Skeletal muscle tissue (tissue), 4 donors: Measurements from ENCODE around the gene TCF12. TPM values are rescaled to one million over a fixed set of nuclear protein-coding genes. Genes with fewer than 3 reads are reported as not detected.

Source experiments
- H3K27ac ChIP-seq: one replicate; pipeline ENCODE4 v1.7.0; 2013; ENCODE audit warnings: mild to moderate bottlenecking, low read depth, low read length, inconsistent platforms
- H3K27me3 ChIP-seq, 3 donors: one replicate each; pipeline ENCODE4 v1.7.0; 2013; ENCODE audit warnings: low read length in 3 of 3; ENCODE audit not compliant: control insufficient read depth in 3 of 3, insufficient read depth in 3 of 3
- H3K36me3 ChIP-seq, 3 donors: one replicate each; pipeline ENCODE4 v1.7.0; 2013; ENCODE audit warnings: low read length in 3 of 3; ENCODE audit not compliant: control insufficient read depth in 3 of 3, insufficient read depth in 3 of 3
- H3K4me1 ChIP-seq, 3 donors: one replicate each; pipeline ENCODE4 v1.7.0; 2013; ENCODE audit warnings: low read length in 3 of 3, mild to moderate bottlenecking in 3 of 3; ENCODE audit not compliant: control insufficient read depth in 3 of 3, insufficient read depth in 3 of 3
- H3K4me3 ChIP-seq, 3 donors: one replicate each; pipeline ENCODE4 v1.7.0; 2013; ENCODE audit warnings: low read length in 3 of 3
- H3K9ac ChIP-seq, 3 donors: one replicate each; pipeline ENCODE4 v1.7.0; 2013; ENCODE audit warnings: low read length in 3 of 3, mild to moderate bottlenecking in 3 of 3, moderate library complexity in 2 of 3, low read depth in 1 of 3
- H3K9me3 ChIP-seq, 3 donors: one replicate each; pipeline ENCODE4 v1.7.0; 2013; ENCODE audit warnings: low read length in 3 of 3; ENCODE audit not compliant: control insufficient read depth in 3 of 3
- total RNA-seq: library from RNA; depleted of rRNA; stranded (reverse); fragments of >200 nt; gene quantifications from one replicate; pipeline ENCODE4 v1.2.3, GENCODE V29; 2014
- donor health status: Osteomylitis.

The TCF12 gene
- total RNA-seq, 1 donor from 2014 or later = 136 TPM

DNA sequence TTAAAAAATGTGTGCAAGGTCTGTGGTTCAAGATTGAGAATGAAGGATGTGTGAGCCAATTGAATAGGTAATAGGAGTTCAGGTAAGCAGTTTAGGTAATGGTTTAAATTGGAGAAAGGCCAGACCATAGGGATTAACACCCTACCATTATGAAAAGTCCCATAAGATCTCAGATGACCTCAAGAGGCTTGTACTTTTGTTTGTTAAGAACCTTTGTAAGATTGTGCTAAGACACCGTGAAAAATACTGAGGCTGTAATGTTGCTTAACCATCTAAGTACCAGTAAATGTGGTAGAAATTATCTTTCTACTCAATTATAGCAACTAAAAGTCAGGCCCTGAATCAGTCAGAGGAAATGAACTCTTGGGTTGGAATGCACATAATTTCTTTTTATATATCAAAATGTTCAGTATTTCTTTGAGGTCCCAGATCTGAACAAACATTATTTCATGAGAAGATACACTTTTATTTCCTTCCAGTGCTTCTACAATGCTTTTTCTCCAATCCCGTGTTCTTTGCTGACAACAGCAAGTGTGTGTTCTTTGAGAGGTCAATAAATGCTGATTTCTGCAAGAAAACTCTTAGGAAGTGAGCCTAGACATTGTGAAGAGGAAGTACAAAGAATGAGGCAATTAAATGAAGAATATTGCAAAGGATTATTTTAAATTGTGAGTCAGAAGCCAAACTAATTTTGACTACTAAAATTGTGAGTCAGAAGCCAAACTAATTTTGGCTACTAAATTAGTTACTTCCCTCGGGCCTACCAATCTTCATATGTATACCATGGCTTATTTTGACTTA lies 66.4 kb downstream of the TCF12 start:
- H3K9ac ChIP-seq = no peak overlapping the region
- H3K4me1 ChIP-seq = peaks cover 9 to 27% (median 26%) of the 10 kb centered on the region in 3 donors
- no peaks in the 10 kb centered on the region for H3K27me3 ChIP-seq
- H3K36me3 ChIP-seq = no peaks in the 10 kb centered on the region
- no peaks in the 10 kb centered on the region for H3K9me3 ChIP-seq
- no peak overlapping the region for H3K4me3 ChIP-seq
- peak overlapping the region; percentile 36 for H3K27ac ChIP-seq

- Histone ChIP-seq H3K27me3 (no peaks in the 10 kb centered on the region), H3K27ac (no peak overlapping the region), H3K9me3 (no peaks in the 10 kb centered on the region), H3K9ac (no peak overlapping the region), H3K4me1 (peaks cover 9 to 24% (median 18%) of the 10 kb centered on the region in 3 donors), H3K4me3 (no peak overlapping the region), H3K36me3 (no peaks in the 10 kb centered on the region)
Measured at GRCh38 chr15:56985856-56986255, 67.4 kb downstream of the TCF12 start.

DNA sequence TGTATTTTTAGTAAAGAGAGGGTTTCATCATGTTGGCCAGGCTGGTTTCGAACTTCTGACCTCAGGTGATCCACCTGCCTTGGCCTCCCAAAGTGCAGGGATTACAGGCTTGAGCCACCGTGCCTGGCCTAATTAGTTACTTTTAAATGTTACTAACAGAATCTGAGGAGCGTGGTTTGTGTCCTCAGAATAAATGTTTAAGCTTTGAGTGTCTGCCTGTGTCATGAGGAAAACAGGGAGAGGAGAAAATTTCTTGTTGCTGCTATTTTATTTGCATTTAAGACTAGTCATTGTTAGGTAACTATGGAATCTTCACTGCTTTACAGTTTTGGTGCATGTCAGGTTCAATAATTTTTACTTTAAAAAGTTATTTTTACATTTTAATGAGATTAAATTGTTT lies 68.8 kb downstream of the TCF12 start:
- Histone ChIP-seq H3K9ac (no peak overlapping the region), H3K4me3 (no peak overlapping the region), H3K36me3 (no peaks in the 10 kb centered on the region), H3K4me1 (peaks cover 9 to 24% (median 18%) of the 10 kb centered on the region in 3 donors), H3K27me3 (no peaks in the 10 kb centered on the region), H3K9me3 (no peaks in the 10 kb centered on the region), H3K27ac (no peak overlapping the region)

DNA sequence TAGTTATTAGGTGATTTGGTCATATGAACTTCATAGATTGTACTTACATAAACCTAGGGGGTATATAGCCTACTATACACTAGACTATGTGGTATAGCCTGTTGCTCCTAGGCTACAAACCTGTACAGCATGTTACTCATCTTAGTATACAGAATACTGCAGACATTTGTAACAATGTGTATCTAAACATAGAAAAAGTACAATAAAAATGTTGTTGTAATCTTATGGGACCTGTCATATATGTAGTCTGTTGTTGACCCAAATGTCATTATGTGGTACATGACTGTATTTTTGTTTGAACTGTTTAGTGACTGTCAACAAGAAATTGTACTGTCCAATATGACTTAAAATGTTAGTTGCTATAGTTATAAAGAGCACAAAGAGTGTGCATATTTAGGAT lies 69.8 kb downstream of the TCF12 start:
- peaks cover 5 to 24% (median 18%) of the 10 kb centered on the region in 3 donors for H3K4me1 ChIP-seq
- H3K27me3 ChIP-seq = no peaks in the 10 kb centered on the region
- H3K9me3 ChIP-seq = no peaks in the 10 kb centered on the region
- H3K27ac ChIP-seq = no peak overlapping the region
- no peaks in the 10 kb centered on the region for H3K36me3 ChIP-seq
- H3K4me3 ChIP-seq = no peak overlapping the region
- no peak overlapping the region for H3K9ac ChIP-seq

GRCh38 chr15:56989411-56989924 lies 71.0 kb downstream of the TCF12 start:
- peaks cover 5 to 24% (median 17%) of the 10 kb centered on the region in 3 donors for H3K4me1 ChIP-seq
- no peaks in the 10 kb centered on the region for H3K27me3 ChIP-seq
- H3K27ac ChIP-seq = no peak overlapping the region
- H3K36me3 ChIP-seq = no peaks in the 10 kb centered on the region
- no peak overlapping the region for H3K4me3 ChIP-seq
- H3K9me3 ChIP-seq = no peaks in the 10 kb centered on the region
- no peak overlapping the region for H3K9ac ChIP-seq

DNA sequence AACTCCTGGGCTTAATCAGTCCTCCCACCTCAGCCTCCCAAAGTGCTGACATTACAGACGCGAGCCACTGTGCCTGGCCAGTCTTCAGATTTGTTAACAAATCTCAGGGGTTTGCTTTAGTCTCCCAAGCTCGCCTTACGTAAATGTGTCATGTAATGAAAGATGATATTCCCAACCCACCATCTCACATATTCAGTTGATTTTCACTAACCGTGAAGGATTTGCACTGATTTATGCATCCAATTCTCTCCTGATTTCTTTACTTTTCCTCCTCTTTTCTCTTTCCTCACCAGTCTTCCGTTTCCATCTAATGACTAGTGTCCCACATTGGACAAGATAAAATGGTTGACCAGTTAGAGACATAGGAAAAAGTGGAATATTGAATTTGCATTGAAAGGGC lies 72.6 kb downstream of the TCF12 start:
- Histone ChIP-seq H3K27ac (no peak overlapping the region), H3K4me3 (no peak overlapping the region), H3K36me3 (no peaks in the 10 kb centered on the region), H3K27me3 (no peaks in the 10 kb centered on the region), H3K9me3 (no peaks in the 10 kb centered on the region), H3K4me1 (peaks cover 5 to 14% (median 9%) of the 10 kb centered on the region in 3 donors), H3K9ac (no peak overlapping the region)

- H3K9ac ChIP-seq = no peak overlapping the region
- H3K9me3 ChIP-seq = no peaks in the 10 kb centered on the region
- H3K36me3 ChIP-seq = no peaks in the 10 kb centered on the region
- H3K4me3 ChIP-seq = no peak overlapping the region
- H3K27ac ChIP-seq = no peak overlapping the region
- H3K27me3 ChIP-seq = no peaks in the 10 kb centered on the region
- H3K4me1 ChIP-seq = peaks cover 5 to 14% (median 9%) of the 10 kb centered on the region in 3 donors
Measured at GRCh38 chr15:56992725-56993124, 74.3 kb downstream of the TCF12 start.

DNA sequence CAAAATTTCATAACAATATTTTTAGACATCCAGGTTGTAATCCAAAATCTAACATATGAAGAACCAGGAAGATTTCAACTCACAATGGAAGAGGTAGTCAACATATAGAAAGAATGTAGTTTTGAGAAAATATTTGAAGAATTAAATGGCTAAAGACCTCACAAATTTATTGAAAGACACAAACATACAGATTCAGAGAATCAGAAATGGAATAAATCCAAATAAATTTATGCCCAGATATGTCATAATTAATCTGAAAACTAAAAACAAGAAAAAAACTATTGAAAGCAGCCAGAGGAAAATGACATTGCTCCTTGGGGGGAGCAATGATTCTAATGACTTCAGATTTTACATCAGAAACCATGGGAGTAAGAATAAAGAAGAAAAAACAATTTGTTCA lies 75.8 kb downstream of the TCF12 start:
- Histone ChIP-seq H3K36me3 (no peaks in the 10 kb centered on the region), H3K4me3 (no peak overlapping the region), H3K27me3 (no peaks in the 10 kb centered on the region), H3K9me3 (no peaks in the 10 kb centered on the region), H3K9ac (no peak overlapping the region), H3K4me1 (peaks cover 4 to 5% (median 5%) of the 10 kb centered on the region in 3 donors), H3K27ac (no peak overlapping the region)

GRCh38 chr15:56996093-56996492 lies 77.6 kb downstream of the TCF12 start:
- H3K27ac ChIP-seq = no peak overlapping the region
- no peaks in the 10 kb centered on the region for H3K9me3 ChIP-seq
- H3K27me3 ChIP-seq = no peaks in the 10 kb centered on the region
- H3K4me3 ChIP-seq = no peak overlapping the region
- H3K4me1 ChIP-seq = no peaks in the 10 kb centered on the region
- H3K36me3 ChIP-seq = no peaks in the 10 kb centered on the region
- H3K9ac ChIP-seq = no peak overlapping the region

GRCh38 chr15:56996746-56997470 lies 78.5 kb downstream of the TCF12 start:
- H3K9ac ChIP-seq = no peak overlapping the region
- H3K36me3 ChIP-seq = no peaks in the 10 kb centered on the region
- H3K27ac ChIP-seq = no peak overlapping the region
- no peaks in the 10 kb centered on the region for H3K9me3 ChIP-seq
- H3K27me3 ChIP-seq = no peaks in the 10 kb centered on the region
- no peak overlapping the region for H3K4me3 ChIP-seq
- no peaks in the 10 kb centered on the region for H3K4me1 ChIP-seq
